GF-D8 (cell line): ENCODE results near the gene GLP2R.

Source experiments
- DNase-seq: peaks from one replicate; lab custom pipeline; 2025; lab: John Stamatoyannopoulos, UW

Gene GLP2R

GRCh38 chr17:9814337-9814945 is 11.3 kb upstream of the GLP2R start:
- no peak for DNase-seq

DNA sequence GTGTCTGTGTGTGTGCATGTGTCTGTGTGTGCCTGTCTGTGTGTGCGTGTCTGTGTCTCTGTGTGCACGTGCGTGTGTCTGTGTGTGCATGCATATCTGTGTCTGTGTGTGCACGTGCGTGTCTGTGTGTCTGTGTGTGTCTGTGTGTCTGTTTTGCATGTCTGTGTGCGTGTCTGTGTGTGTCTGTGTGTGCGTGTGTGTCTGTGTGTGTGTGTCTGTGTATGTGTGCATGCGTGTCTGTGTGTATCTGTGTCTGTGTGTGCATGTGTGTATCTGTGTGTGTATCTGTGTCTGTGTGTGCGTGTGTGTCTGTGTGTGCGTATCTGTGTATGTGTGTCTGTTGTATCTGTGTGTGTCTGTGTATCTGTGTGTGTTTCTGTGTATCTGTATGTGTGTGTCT is 9.3 kb upstream of the GLP2R start:
- DNase-seq, result no peak

DNA sequence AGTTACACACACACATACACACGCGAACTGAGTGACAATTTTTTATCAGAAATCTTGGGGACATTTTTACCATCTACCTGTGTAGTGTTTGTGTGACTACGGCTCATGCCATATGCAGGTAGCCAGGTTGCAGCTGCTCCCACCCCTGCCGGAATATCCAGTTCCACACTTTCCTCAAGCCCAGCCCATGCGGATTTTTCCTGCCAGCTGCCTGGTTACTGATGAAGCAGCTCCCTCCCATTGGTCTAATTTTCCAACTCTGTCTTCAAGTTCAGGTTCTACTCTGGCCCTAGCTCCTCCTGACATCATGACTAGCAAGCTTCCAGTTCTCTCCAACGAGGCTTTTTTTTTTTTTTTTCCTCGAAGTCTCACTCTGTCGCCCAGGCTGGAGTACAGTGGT is 8.6 kb upstream of the GLP2R start:
- DNase-seq, result no peak

DNA sequence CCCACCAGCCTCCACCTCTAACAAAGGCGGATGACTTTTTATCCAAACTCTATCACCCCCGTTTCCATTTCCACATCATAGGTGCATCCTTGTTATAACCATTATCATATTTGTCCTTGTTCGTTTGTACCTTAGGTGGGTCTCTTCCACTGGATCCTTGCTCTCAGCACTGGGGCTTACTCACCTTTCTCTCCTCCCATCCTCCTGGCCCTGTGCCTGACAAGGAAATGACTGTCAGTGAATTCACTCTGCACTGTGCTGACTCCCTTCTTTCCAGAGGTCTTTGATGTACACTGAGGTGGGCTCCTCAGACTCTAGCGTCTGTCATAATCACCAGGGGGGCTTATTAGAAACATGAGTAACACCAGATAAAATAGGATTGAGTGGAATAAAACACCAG is 7.0 kb upstream of the GLP2R start:
- no peak for DNase-seq

GRCh38 chr17:9820448-9820847 is 5.3 kb upstream of the GLP2R start:
- DNase-seq, result no peak

GRCh38 chr17:9821921-9822320 is 3.8 kb upstream of the GLP2R start, which contains the start of gene GSG1L2:
GSG1L2 (minus strand) TSS chr17:9822079; CDS start chr17:9822071, 8 bp downstream.
- DNase-seq, result no peak

- no peak for DNase-seq
These were observed 1.6 kb upstream of the GLP2R start for GRCh38 chr17:9824094-9824493.

DNA sequence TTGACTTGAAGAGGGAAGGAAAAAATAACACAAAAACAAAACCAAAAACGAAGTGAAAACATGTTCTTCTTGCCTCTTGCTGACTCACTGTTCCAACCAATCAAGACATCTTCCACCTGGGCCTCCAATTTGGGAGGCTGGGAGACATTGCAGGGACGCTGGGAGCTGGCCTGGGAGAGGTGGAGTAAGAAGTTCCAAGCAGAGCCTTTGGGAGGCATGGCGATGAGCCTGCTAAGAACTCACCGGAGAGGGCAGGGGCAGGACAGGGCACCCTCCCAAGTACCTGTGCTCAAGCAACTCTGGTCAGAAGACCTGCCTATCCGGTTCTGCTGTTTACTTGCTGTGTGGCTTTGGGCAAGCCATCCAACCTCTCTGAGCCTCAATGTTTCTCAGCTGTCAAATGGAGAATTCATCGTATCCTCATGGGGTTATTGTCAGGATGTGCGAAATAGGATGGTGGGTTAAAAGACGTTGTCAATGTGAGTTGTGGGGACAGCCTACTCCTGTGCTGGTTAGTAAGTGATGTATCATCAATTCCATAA is 856 bp upstream of the GLP2R start:
- no peak for DNase-seq

DNA sequence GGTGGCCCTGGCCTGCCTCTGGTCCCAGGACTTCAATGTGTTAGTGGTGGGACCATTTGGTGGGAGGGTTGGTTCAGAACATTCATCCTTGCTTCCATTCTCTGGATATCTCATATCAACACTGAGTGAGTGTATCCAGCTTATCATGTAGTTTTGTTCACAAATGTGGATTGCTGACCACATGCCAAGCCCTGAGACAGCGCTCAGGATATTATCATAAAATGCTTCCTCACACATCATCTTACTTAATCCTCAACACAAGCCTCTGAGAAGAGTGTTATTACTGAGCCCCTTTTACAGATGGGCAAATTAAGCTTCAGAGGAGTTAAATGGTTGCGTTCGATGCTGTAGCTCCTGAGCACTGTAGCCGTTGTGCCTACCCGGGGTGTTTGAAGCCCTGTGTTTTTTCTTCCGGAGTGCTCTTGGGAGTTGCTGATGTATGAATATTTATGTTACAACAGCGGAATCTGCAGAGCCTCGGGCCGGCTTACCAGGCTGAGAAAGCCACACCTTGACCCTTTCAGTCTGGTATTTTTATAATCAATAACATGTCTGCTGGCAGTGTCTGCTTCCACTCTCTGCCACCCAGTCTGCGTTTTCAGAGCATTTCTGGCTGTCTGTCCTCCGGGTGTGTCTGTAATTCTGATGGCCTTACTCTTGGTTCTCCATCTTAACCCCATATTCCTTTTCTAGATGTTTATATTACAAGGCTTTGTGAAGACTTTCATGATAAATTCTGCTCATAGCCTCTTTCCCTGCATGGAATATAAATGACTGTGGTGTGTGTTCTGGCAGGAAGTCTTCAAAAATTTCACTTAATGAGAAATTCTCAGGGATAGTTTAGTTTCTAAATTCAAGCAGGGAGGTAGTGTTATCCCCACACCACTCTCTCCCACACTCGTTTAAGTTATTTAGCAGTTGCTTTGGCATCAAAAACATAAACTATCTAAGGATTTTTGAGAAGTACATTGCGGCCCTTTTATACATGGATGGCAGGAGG is 2.9 kb downstream of the GLP2R start:
- no peak for DNase-seq

DNA sequence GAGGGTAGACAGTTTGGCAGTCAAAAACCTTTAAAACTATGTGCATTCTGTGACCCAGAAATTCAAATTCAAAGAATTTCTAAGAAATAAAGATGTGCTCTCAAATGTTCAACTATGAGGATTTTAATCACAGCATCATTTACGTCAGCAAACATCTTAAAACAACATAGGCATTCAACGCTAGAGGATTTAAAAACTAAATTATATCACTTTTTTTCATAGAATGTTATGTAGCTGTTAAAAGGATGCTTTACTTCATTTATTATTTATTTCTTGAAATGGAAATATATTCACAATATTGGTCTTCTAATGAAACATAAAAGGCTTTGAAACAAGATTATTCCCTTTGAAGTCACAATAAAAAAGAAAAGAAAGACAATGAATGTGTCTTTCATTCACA is 3.6 kb downstream of the GLP2R start:
- DNase-seq, result no peak

GRCh38 chr17:9830711-9831110 is 5.0 kb downstream of the GLP2R start:
- DNase-seq, result no peak

DNA sequence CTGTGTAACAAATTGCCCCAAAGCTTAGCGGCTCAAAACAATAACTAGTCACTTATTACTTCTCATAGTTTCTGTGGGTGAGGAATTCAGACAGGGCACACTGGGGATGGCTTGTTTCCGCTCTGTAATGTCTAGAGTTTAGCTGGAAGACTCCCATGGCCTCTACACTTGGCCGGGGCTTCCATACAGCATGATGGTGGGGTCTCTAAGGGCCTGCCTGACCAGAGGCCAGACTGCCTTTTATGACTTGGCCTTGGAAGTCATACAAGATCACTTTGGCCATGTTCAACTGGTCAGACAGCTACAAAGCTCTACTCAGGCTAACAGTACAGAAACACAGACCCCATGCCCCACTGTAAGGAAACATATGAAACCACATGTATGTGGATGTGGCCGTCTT is 8.2 kb downstream of the GLP2R start:
- no peak for DNase-seq

DNA sequence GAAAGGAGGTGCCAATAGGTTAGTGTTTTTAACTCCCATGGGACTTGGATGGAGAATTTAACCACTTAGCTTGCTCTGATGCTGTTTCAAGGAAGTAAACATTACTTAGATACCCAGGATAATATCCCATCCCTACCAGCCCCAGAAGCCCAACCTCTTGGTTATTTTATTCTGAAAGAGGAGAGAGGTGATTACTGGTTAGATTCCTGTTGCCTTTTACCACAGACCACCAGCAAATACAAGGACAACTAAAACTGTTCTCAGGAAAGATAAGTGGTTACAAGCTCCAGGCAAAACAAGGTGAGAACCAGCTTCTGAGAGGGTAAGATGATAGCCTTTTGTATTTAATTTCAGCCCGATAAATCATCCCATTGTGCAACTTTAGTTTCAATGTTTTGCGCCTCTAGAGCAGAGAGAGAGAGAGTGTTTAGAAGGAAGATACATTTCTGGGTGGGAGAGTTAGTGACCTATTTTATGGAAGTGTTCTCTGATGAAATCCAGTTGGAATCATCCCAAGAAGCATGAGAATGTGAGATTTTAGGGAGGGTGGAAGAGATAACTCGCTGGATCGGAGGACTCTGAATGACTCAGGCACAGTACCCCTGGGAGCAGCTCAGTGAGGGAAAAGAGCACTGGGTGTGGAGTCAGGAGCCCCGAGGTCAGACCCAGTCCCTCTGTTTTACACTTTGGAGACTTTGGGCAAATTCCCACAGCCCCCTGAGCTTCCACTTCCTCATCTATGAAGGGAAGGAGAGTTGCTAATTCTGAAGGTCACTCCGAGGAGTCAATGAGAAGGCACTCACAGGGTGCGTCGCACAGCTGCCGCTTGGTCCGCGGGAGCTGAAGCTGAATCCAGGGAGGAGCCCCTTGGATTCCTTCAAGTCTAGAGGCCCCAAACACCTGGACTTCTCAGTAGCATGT is 12.1 kb downstream of the GLP2R start:
- DNase-seq, result no peak

DNA sequence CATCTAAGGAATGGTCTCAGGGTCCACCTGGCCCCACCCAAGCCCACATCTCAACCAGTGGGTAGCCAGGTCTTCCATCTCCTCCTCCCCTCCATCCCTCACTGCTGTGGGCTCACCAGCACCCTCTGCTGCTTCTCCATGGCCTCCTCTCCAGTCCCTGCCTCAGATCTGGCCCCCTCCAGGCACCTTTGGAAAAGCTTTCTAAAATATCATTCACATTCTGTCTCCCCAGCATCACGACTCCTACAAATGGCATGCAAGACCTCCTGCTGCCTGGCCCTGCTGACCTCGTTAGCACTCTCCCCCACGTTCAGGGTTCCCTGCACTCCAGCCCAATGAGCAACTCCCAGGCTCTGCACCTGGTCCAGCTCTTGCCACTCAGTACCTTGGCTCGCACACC is 13.7 kb downstream of the GLP2R start:
- DNase-seq, result no peak

DNA sequence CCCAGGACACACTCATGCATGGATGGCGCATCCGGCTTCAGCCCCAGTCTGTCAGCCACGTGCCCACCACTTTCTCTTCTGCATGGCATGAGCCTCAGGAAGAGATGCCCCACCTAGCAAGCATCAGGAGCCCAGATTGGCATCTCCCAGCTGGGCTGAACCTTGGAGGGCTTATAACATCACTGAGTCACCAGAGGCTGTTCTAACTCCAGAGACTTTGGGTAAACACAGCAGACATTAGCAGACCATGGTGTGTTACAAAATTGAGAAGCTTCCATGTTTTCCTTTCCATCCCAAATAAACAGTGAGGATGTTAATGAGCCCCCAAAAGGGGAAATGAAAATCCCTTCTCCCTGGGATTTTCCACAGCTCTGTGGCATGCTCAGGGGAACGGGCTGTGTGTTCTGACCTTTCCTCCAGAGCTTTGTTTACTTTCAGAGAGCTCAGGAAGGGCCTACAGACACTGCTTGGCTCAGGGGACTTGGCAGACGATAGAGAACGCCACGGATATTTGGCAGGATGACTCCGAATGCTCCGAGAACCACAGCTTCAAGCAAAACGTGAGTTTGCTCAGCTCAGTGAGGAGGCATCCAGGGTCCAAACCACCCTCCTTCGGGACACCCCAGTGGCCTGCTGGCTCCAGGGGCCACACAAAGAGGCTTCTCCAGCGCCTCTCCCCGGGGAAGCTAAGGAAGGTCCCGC is 16.5 kb downstream of the GLP2R start:
- no peak for DNase-seq

DNA sequence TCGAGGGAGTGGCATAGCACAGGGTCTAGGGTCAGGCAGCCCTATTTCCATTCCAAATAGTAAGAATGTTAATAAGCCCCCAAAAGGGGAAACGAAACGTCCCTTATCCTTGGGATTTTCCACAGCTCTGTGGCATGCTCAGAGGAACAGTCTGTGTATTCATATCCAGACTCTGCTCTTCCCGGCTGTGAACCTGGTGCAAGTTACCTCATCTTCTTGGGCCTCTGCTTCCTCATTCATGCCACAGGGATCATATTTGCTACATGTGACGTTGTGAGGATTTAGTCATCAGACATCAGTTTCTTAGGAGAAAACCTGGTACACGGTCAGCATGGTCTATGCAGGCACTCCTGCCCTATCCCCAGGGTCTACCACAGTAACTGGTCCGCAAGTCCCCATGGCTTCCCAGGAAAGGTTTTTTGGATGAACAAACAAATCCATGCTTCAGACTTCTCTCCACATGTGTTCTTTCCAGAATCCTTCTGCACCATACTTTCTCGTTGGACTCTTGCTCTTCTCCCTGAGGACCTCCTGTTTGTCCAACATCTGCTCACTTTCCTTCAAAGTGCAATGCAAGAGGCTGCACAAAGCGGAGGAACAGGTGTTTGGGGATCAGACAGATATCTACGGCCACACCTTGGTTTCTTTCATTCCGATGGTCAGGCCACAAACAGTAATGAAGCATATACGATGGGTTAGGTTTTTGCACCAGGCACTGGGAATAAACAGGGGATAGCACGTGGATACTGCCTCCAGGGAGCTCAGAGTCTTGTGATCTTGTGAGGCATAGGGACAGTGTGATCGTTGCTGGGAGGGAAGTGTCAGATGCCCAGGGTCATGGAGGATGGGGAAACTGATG is 17.7 kb downstream of the GLP2R start:
- DNase-seq, result no peak

- DNase-seq, result no peak
These were observed 18.4 kb downstream of the GLP2R start for GRCh38 chr17:9844153-9844552.

- no peak for DNase-seq
These were observed 19.6 kb downstream of the GLP2R start for GRCh38 chr17:9845306-9845705.

DNA sequence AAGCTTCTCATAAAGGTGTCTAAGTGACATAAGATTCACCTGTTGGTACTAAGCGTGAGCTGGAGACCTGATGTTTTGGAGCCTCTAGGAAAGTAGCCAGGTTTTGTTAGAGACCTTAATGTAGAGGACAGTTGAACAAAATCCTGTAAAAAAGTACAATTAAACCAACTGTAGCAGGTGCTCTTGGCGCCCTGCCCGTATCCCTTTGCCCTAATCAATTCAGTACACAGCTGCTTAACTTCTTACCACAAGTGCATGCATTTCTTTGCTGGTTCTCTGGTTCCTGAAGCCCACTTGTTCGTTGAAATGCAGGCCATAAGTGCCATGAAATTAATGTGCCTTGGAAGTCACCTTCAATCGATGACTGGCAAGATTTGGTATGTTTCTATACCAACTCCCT is 24.4 kb downstream of the GLP2R start:
- DNase-seq, result no peak

- no peak for DNase-seq
These were observed 28.5 kb downstream of the GLP2R start for GRCh38 chr17:9854255-9854654.
